Stomach (tissue), 4 donors: Measurements from ENCODE around the gene CSAD.

Source experiments
- POLR2A ChIP-seq, 4 donors: fragments of 450-650 bp; IDR thresholded peaks; one replicate each; pipeline ENCODE4 v1.6.1; 2016; ENCODE audit warnings: antibody characterized with exemption in 4 of 4, control low read depth in 2 of 4, mild to moderate bottlenecking in 1 of 4, moderate library complexity in 1 of 4
- TF ChIP-seq, protein P1 (sequence below), 7 experiments: fragments of 450-650 bp in 4 of 7; fragments of 200-600 bp in 3 of 7; sonication (generic) in 3 of 7; IDR thresholded peaks; one replicate each; pipeline ENCODE4 v1.5.1; 2016 to 2019; ENCODE audit warnings: antibody characterized with exemption in 7 of 7, control low read depth in 2 of 7, mild to moderate bottlenecking in 1 of 7

GRCh38 chr12:53179687-53180219, 972 bp downstream of the CSAD start:
- TF ChIP-seq, protein P1, sequence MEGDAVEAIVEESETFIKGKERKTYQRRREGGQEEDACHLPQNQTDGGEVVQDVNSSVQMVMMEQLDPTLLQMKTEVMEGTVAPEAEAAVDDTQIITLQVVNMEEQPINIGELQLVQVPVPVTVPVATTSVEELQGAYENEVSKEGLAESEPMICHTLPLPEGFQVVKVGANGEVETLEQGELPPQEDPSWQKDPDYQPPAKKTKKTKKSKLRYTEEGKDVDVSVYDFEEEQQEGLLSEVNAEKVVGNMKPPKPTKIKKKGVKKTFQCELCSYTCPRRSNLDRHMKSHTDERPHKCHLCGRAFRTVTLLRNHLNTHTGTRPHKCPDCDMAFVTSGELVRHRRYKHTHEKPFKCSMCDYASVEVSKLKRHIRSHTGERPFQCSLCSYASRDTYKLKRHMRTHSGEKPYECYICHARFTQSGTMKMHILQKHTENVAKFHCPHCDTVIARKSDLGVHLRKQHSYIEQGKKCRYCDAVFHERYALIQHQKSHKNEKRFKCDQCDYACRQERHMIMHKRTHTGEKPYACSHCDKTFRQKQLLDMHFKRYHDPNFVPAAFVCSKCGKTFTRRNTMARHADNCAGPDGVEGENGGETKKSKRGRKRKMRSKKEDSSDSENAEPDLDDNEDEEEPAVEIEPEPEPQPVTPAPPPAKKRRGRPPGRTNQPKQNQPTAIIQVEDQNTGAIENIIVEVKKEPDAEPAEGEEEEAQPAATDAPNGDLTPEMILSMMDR (IDR thresholded peaks at IDR 0.05) = no peak
- no peak for TF ChIP-seq POLR2A (IDR thresholded peaks at IDR 0.05)
